Stimulated activated memory B cell treated with anti-CD40 and anti-IgM and Interleukin-4, amounts not matched to agents 10 μg/mL and 1 μg/mL and 100 μg/mL, for 72 hours (primary cell): ENCODE measurements around the gene NEDD4.
"Not testable (repeated sequence)": the region's sequence is repeated elsewhere in the genome, so short reads cannot be mapped to it uniquely, and the experiment has no call there.

Experiments
- ATAC-seq: fragments of 150-1000 bp; cut with Tn5 transposase; 2 replicates; pipeline ENCODE4 v1.10.0; 2021
- H3K27ac Mint-ChIP-seq: one replicate; pipeline ENCODE4 v1.8.0; 2022; ENCODE audit warnings: mild to moderate bottlenecking, mixed read lengths
- H3K27me3 Mint-ChIP-seq: one replicate; pipeline ENCODE4 v1.8.0; 2022; ENCODE audit warnings: mixed read lengths
- H3K36me3 Mint-ChIP-seq: one replicate; pipeline ENCODE4 v1.8.0; 2022; ENCODE audit warnings: mixed read lengths
- H3K4me1 Mint-ChIP-seq: one replicate; pipeline ENCODE4 v1.8.0; 2022; ENCODE audit warnings: mixed read lengths
- H3K4me3 Mint-ChIP-seq: one replicate; pipeline ENCODE4 v1.8.0; 2022; ENCODE audit warnings: mild to moderate bottlenecking, moderate library complexity, mixed read lengths
- H3K9me3 Mint-ChIP-seq: one replicate; pipeline ENCODE4 v1.8.0; 2022; ENCODE audit warnings: mixed read lengths

Gene NEDD4

DNA sequence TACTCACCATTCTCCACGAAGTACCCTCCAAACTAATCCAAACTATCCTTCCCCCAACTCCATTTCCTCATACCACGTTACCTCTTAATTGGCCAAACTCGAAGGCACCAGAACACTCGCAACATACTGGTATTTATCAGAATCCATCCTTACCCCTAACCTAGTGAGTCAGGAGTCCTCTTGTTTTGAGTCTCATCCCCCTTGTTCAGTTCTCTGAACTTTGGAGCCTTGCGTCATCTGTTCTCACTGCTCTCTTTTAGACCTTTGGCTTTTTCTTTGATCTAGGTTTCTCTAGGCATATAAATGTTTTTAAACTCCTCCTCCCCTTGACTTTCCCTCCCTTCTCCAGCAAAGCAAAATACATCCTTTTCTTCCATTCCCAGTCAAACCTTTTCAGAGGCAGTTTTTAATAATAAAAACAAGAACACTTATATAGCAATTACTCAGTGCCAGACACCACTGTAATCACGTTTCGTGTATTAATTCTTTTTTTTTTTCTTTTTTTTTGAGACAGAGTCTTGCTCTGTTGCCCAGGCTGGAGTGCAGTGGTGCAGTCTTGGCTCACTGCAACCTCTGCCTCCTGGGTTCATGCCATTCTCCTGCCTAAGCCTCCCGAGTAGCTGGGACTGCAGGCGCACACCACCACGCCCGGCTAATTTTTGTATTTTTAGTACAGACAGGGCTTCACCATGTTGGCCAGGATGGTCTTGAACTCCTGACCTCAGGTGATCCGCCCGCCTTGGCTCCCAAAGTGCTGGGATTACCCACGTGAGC lies 40.7 kb downstream of the NEDD4 start:
- H3K9me3 Mint-ChIP-seq, ATAC-seq, H3K4me1 Mint-ChIP-seq, H3K27ac Mint-ChIP-seq, H3K27me3 Mint-ChIP-seq, H3K4me3 Mint-ChIP-seq, H3K36me3 Mint-ChIP-seq: not testable (repeated sequence)

DNA sequence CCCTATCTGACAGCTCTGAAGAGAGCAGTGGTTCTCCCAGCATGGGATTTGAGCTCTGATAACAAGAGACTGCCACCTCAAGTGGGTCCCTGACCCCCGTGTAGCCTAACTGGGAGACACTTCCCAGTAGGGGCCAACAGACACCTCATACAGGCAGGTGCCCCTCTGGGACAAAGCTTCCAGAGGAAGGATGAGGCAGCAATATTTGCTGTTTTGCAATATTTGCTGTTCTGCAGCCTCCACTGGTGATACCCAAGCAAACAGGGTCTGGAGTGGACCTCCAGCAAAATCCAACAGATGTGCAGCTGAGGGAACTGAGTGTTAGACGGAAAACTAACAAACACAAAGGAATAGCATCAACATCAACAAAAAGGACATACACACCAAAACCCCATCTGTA lies 48.8 kb downstream of the NEDD4 start:
- not testable (repeated sequence) for H3K4me1 Mint-ChIP-seq, H3K27ac Mint-ChIP-seq, H3K4me3 Mint-ChIP-seq, H3K36me3 Mint-ChIP-seq, ATAC-seq
- Mint-ChIP-seq H3K9me3 (peaks cover 12% of the 10 kb centered on the region), H3K27me3 (peaks cover 29% of the 10 kb centered on the region)

DNA sequence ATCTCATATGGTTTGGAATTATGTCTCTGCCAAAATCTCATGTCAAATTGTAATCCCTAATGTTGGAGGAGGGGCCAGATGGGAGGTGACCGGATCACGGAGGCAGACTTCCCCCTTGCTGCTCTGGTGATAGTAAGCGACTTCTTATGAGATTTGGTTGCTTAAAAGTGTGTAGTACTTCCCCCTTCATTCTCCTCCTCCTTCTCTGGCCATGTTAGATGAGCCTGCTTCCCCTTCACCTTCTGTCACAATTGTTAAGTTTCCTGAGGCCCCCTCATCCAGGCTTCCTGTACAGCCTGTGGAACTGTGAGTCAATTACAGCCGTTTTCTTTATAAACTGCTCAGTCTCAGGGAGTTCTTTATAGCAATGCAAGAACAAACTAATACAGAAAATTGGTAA lies 51.1 kb downstream of the NEDD4 start:
- Mint-ChIP-seq H3K4me1 (no peaks in the 10 kb centered on the region), H3K27ac (no peak overlapping the region)
- no peak for ATAC-seq

DNA sequence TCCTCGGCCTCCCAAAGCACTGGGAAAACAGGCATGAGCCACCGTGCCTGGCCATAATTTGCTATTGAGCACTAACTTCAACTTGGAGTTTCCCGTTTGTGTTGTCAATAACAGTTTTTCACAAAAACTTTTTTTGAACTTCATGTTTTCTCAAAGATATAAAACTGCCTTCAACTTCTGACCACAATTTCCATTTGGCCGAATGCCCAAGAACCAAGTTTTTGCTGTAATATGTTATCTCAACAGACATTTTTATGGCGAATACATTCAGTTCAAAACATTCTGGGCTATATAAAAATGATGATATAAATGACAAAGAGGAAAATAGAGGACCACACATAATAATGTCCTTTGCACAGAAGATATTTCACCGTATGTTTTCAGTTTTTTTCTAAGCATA lies 56.4 kb downstream of the NEDD4 start:
- Mint-ChIP-seq H3K27me3 (peaks cover 1% of the 10 kb centered on the region), H3K4me1 (no peaks in the 10 kb centered on the region), H3K27ac (no peak overlapping the region), H3K4me3 (no peak overlapping the region), H3K9me3 (peaks cover 15% of the 10 kb centered on the region), H3K36me3 (no peaks in the 10 kb centered on the region)
- ATAC-seq: no peak

More for the DNA sequence above, 51.1 kb downstream of the NEDD4 start:
- H3K36me3 Mint-ChIP-seq: no peaks in the 10 kb centered on the region
- peaks cover 29% of the 10 kb centered on the region for H3K27me3 Mint-ChIP-seq
- no peak overlapping the region for H3K4me3 Mint-ChIP-seq
- H3K9me3 Mint-ChIP-seq: peaks cover 20% of the 10 kb centered on the region

DNA sequence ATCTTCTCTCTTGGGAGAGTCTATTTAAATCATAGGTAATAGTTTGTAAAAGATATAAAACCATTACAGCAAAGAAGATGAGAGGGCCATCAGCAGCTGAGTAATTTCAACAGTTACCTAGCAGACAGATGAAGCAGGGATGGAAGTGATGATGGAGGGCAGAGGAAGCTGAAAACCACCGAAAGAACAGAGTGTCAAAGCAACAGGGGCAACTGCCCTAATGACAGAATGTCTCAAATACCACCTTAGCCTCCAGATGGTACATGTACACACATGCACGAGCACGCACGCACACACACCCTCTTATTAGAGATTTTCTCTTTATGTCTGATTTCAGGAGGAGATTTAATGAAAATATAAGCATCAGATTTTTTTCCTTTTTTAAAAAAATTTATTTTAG lies 64.5 kb downstream of the NEDD4 start:
- H3K4me1 Mint-ChIP-seq: no peaks in the 10 kb centered on the region
- no peak overlapping the region for H3K4me3 Mint-ChIP-seq
- no peak overlapping the region for H3K27ac Mint-ChIP-seq
- H3K27me3 Mint-ChIP-seq: peaks cover 19% of the 10 kb centered on the region
- peaks cover 8% of the 10 kb centered on the region for H3K9me3 Mint-ChIP-seq
- ATAC-seq: no peak
- no peaks in the 10 kb centered on the region for H3K36me3 Mint-ChIP-seq

DNA sequence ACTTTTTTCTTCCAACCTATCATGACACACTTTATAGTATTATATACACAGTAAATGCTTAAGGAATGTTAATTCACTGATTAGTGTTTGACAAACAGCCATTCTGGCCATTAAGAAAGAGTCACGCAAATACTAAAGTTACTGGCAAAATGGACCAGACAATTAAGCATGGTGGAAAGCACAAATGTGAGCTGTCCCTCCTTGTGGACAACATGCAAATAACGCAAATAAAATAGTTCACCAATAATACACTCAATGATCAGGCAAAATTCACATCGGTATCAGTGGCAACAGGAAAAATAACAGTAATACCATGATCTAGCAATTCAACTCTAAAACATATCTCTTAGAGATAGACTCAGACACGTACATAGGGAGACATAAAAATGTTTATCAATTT lies 71.7 kb downstream of the NEDD4 start:
- Mint-ChIP-seq H3K4me1 (no peaks in the 10 kb centered on the region), H3K36me3 (no peaks in the 10 kb centered on the region), H3K9me3 (no peaks in the 10 kb centered on the region), H3K27ac (no peak overlapping the region), H3K27me3 (no peaks in the 10 kb centered on the region), H3K4me3 (no peak overlapping the region)
- ATAC-seq: no peak

DNA sequence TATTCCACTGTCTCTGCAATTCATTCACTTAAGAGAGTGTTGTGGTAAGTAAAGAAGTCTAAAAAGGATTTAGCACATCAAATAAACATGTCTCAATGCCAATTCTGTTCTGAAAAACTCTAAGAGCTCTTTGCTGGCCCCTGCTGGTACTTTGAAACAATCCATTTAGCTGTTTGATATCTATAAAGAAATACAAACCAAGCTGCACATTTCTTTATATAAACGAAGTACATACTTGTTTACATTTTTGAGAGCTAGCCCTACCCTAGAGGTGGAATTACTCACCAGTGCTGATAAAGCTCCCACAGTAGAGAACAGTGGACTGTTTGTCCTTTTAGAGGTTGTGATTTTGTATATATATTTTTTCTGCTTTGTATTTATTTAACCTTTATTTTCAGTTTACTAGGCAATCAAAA lies 75.5 kb downstream of the NEDD4 start:
- ATAC-seq: no peak
- Mint-ChIP-seq H3K27ac (no peak overlapping the region), H3K27me3 (no peaks in the 10 kb centered on the region), H3K9me3 (no peaks in the 10 kb centered on the region), H3K4me3 (no peak overlapping the region), H3K36me3 (no peaks in the 10 kb centered on the region), H3K4me1 (no peaks in the 10 kb centered on the region)

DNA sequence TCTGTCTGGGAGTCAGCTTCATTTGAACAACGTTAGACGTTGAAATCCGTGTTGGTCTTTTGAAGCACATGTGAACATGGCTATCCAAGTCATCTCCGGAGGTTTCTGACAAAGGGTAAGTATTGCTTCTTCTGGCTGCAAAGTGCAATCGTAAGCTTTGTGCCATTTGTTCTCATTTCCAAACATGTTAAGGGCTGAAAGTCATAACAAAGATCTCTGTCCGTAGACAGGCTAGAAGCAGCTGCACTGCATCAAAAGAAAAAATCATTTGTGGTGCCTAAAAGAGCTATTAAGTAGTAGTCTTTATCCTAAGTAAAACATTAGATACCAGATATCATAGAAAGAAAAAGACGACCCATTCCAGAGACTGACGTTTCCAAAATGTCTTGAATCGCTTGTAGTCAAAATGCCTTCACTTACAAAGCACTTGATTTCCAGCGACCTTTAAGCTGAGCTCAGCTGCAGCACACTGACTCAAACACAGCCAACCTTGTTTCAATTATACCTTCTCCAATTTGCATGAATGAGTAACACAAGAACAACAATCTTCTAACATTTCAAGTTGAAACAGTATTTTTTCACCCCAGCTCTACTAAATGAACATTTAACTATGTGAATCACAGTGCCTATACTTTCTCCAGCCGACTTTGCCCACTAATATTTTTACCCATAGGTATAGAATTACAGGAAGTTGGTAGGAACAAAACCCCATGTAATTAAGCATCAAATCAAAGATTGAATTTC lies 76.6 kb downstream of the NEDD4 start:
- H3K27me3 Mint-ChIP-seq: no peaks in the 10 kb centered on the region
- no peak for ATAC-seq

DNA sequence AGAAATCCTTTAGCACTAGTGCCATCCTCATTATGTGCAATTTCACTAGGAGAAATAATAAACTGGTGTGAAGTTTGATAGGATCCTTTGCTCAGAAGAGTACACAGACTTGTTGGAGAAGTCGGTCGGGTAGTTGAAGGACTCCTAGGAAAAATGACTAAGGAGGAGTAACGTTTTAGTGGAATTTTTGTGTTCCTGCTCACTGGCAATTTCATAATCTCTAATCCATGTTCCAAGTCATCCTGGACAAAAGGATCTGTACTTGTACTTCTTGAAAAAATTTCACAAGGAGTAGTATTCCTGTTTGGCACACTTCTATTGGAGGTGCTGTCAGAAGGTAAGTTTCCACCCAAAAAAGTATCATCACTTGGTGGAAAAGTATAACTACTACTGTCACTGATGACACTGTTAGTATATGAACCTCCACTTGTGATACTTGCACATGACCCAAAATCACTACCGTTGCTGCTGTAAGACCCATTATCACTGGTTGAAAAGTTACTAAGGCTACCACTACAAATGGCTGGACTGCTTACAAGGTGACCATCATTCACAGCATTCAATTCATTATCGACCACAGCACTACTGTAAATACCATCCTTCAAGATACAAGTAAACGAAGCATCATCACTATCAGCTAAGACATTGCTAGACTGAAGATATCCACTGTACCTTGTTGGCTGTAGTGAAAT lies 77.4 kb downstream of the NEDD4 start:
- no peak for ATAC-seq
- Mint-ChIP-seq H3K36me3 (no peaks in the 10 kb centered on the region), H3K9me3 (no peaks in the 10 kb centered on the region), H3K4me1 (no peaks in the 10 kb centered on the region), H3K4me3 (no peak overlapping the region), H3K27ac (no peak overlapping the region), H3K27me3 (peaks cover 7% of the 10 kb centered on the region)

More for the DNA sequence above, 76.6 kb downstream of the NEDD4 start:
- Mint-ChIP-seq H3K36me3 (no peaks in the 10 kb centered on the region), H3K4me3 (no peak overlapping the region), H3K9me3 (no peaks in the 10 kb centered on the region), H3K27ac (no peak overlapping the region), H3K4me1 (no peaks in the 10 kb centered on the region)

DNA sequence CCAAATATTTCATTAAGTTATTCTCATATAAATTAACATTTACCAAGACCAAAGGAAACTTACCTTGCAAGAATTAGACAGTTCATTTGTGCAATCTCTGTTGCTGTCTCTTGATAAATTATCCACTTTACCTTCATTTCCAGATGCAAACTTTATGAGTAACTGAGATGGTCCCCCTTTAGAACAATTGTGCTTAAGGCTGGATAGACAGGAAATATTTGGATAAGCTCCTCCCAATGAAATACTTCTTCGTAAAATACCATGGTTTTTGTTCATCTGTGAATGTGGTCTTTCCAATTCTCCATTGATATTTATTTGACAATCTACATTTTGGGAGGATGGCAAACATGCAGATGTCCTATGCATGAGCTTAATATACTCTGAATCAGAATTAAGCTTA lies 78.2 kb downstream of the NEDD4 start:
- peaks cover 13% of the 10 kb centered on the region for H3K27me3 Mint-ChIP-seq
- no peaks in the 10 kb centered on the region for H3K36me3 Mint-ChIP-seq
- no peak overlapping the region for H3K27ac Mint-ChIP-seq
- H3K4me3 Mint-ChIP-seq: no peak overlapping the region
- no peaks in the 10 kb centered on the region for H3K4me1 Mint-ChIP-seq
- H3K9me3 Mint-ChIP-seq: no peaks in the 10 kb centered on the region
- ATAC-seq: no peak

DNA sequence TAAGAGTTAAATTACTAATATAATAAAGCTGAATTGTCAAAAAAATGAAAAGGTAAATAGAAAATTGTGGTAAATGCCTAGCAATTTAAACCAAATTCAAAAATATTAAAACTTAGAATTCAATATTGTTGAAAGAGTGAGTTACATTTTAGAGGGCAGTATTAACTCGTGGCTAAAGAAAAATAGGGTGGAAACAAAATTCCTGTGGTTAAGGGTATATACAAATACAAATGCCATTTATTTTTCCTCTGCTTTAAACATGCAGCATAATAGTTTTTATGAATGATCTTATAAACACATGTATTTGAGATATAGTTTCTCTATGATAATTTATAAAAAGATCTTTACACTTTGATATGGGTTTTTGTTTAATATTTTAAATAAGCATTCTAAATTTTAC lies 79.0 kb downstream of the NEDD4 start:
- H3K27me3 Mint-ChIP-seq: peaks cover 13% of the 10 kb centered on the region
- H3K9me3 Mint-ChIP-seq: no peaks in the 10 kb centered on the region
- no peaks in the 10 kb centered on the region for H3K4me1 Mint-ChIP-seq
- ATAC-seq: no peak
- H3K27ac Mint-ChIP-seq: no peak overlapping the region
- no peaks in the 10 kb centered on the region for H3K36me3 Mint-ChIP-seq
- H3K4me3 Mint-ChIP-seq: no peak overlapping the region

DNA sequence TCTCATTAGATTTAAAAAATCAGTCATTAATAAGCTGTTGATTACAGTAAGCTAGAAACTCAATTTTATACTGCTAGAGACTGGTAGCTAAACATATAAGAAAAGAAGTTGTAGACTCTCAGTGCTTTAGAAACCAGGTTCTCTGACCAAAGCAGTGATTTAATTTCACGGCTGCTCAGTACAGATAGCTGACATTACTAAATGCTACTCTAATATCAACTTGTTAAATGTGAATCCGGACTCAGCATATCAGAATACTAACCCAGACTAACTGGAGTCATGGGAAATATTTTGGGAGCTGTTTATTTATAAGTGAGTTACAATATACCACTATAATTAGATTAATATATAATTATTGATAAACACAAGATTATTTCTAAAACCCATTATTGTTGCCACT lies 80.4 kb downstream of the NEDD4 start:
- Mint-ChIP-seq H3K4me3 (no peak overlapping the region), H3K4me1 (no peaks in the 10 kb centered on the region), H3K36me3 (no peaks in the 10 kb centered on the region), H3K27me3 (peaks cover 13% of the 10 kb centered on the region), H3K9me3 (no peaks in the 10 kb centered on the region), H3K27ac (no peak overlapping the region)
- ATAC-seq: no peak

DNA sequence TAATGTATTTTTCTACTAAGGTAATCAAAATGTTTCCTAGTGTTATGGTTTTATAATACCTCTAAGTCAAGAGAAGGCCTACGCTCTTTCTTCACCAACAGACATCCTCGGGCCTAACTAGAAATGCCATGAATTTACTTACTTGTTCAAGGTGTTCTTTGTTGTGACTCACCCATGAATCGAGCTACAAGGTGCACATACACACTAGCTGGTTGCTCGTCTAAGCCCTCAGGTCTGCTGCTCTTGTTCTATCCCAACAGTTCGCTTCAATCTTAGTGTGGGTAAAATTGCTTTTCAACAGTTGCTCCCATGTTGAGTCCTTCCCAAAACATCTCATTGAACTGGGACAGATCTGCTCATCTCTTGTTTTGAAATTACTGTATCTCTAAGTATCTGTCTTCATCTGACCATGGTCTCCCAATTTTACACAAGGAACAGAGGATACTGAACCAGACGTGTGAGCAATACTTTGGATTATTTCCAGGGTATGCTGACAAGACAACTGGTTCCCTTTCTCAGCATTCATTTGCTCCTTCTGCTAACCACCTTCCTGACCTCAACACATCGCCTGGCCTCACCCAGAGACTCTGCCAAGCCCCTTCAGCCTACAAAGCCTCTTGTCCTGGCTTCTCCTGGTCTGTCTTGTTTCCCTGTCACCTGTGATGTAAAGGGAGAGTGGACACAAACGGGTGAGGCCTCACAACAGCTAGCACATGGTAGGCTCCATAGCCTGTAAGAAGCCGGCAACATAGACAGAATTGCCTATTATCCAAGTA lies 84.2 kb downstream of the NEDD4 start:
- Mint-ChIP-seq H3K4me3 (no peak overlapping the region), H3K9me3 (no peaks in the 10 kb centered on the region), H3K27me3 (peaks cover 13% of the 10 kb centered on the region), H3K36me3 (no peaks in the 10 kb centered on the region), H3K4me1 (no peaks in the 10 kb centered on the region), H3K27ac (no peak overlapping the region)
- no peak for ATAC-seq

DNA sequence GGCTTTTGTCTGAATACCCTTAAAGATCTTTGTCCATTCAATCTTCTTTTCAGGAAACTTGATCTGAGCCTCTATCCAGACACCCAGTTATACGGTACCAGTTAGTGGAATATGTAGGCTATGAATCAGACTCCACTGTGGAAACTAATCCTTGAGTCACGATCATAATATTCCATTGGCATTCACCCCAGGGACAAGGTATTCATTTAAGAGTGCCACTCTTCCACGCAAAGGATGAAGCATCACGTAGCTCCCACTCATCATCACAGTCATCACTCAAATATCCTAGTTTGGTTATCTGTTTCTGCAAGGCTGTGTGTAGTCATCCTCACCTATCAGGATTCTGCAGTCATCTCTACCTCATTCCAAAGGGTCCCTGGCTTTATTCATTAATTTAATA lies 85.6 kb downstream of the NEDD4 start:
- Mint-ChIP-seq H3K36me3 (no peaks in the 10 kb centered on the region), H3K9me3 (no peaks in the 10 kb centered on the region), H3K4me1 (no peaks in the 10 kb centered on the region), H3K27me3 (peaks cover 13% of the 10 kb centered on the region), H3K27ac (no peak overlapping the region), H3K4me3 (no peak overlapping the region)
- no peak for ATAC-seq

DNA sequence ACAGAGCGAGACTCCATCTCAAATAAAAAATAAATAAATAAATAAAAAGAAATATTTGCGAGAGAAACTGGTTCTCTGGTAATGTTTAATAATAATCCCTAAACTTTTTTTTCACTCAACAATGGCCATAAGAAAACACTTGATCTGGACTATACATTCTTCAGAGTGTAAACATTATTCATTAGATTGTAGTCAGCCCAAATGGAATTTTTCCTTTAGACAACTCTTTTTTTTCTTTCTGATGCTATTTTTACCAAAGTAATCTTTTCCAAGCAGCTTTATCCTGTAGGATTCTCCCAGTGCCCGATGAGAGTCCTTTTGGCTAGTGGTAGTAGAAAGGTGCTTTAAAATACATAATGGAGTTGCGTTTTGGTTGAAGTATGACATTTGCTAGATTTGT lies 90.4 kb downstream of the NEDD4 start:
- Mint-ChIP-seq H3K4me3 (no peak overlapping the region), H3K36me3 (no peaks in the 10 kb centered on the region), H3K27ac (no peak overlapping the region), H3K9me3 (no peaks in the 10 kb centered on the region), H3K27me3 (peaks cover 2% of the 10 kb centered on the region), H3K4me1 (no peaks in the 10 kb centered on the region)
- no peak for ATAC-seq
